OCI-LY7 (cell line): ENCODE results near the gene TNK1. TPM values are rescaled to one million over a fixed set of nuclear protein-coding genes. Genes with fewer than 3 reads are reported as not detected.

Experiments used
- BruUV-seq: library from RNA; stranded (reverse); fragments of 400-500 nt; replicated peaks from 2 replicates; lab custom pipeline; 2021; lab: Mats Ljungman, UMichigan
- CTCF ChIA-PET: fragments of 300-600 bp; sonication (Branson Sonifier 250); formaldehyde crosslinking; loops from one replicate; lab custom pipeline; 2022; ENCODE audit warnings: antibody characterized with exemption; ENCODE audit not compliant: unreplicated experiment; lab: Charles Lee
- POLR2A ChIA-PET: fragments of 300-600 bp; sonication (Branson Sonifier 250); formaldehyde crosslinking; loops from one replicate; lab custom pipeline; 2022; ENCODE audit warnings: antibody characterized with exemption; lab: Charles Lee
- DNase-seq: peaks from one replicate; pipeline ENCODE4 v3.0.0-alpha.2; 2015; ENCODE audit warnings: low spot score
- H2AFZ ChIP-seq: fragments of 200-600 bp; sonication (generic), shearing (Covaris generic); 2 replicates; pipeline ENCODE4 v1.6.1; 2014; ENCODE audit warnings: mild to moderate bottlenecking, antibody characterized with exemption, low read length, moderate library complexity
- H3K27ac ChIP-seq: fragments of 200-600 bp; sonication (generic); 2 replicates; pipeline ENCODE4 v1.5.1; 2014; ENCODE audit warnings: mixed run types, low read depth, mild to moderate bottlenecking, moderate library complexity, low read length, inconsistent platforms; ENCODE audit not compliant: poor library complexity, severe bottlenecking
- H3K36me3 ChIP-seq: fragments of 200-600 bp; sonication (generic); 2 replicates; pipeline ENCODE4 v1.6.1; 2014; ENCODE audit warnings: mild to moderate bottlenecking, antibody characterized with exemption, low read length, moderate library complexity, mixed read lengths; ENCODE audit not compliant: insufficient read depth
- H3K4me1 ChIP-seq: fragments of 200-600 bp; sonication (generic); 2 replicates; pipeline ENCODE4 v1.5.1; 2014; ENCODE audit warnings: mild to moderate bottlenecking, low read length; ENCODE audit not compliant: insufficient read depth, poor library complexity, severe bottlenecking
- H3K4me2 ChIP-seq: fragments of 200-600 bp; sonication (generic); 2 replicates; pipeline ENCODE4 v1.6.1; 2014; ENCODE audit warnings: mild to moderate bottlenecking, low read length
- H3K4me3 ChIP-seq: fragments of 200-600 bp; sonication (generic); 2 replicates; pipeline ENCODE4 v1.5.1; 2014; ENCODE audit warnings: mild to moderate bottlenecking, low read depth, low read length; ENCODE audit not compliant: poor library complexity, severe bottlenecking
- H3K79me2 ChIP-seq: fragments of 200-600 bp; sonication (generic); 2 replicates; pipeline ENCODE4 v1.6.1; 2016; ENCODE audit warnings: low read depth, mild to moderate bottlenecking, low read length, moderate library complexity, mixed read lengths; ENCODE audit not compliant: insufficient read depth
- H3K9me2 ChIP-seq: fragments of 200-600 bp; sonication (generic); 2 replicates; pipeline ENCODE4 v1.6.1; 2016; ENCODE audit warnings: mild to moderate bottlenecking, low read length, mixed read lengths; ENCODE audit not compliant: insufficient read depth
- H3K9me3 ChIP-seq: fragments of 200-600 bp; sonication (generic); 2 replicates; pipeline ENCODE4 v1.6.1; 2014; ENCODE audit warnings: mild to moderate bottlenecking, mixed run types, low read length, mixed read lengths
- H4K20me1 ChIP-seq: fragments of 200-600 bp; sonication (generic); 2 replicates; pipeline ENCODE4 v1.6.1; 2014; ENCODE audit warnings: mild to moderate bottlenecking, antibody characterized with exemption, low read length, moderate library complexity, mixed read lengths; ENCODE audit not compliant: insufficient read depth
- EZH2phosphoT487 ChIP-seq: fragments of 200-600 bp; sonication (generic); IDR thresholded peaks from 2 replicates; pipeline ENCODE4 v1.6.1; 2018; ENCODE audit warnings: low read depth, borderline replicate concordance, mild to moderate bottlenecking, mixed run types, antibody characterized with exemption, low read length, moderate library complexity, mixed read lengths
- intact Hi-C: fragments of 100-400 bp; cut with micrococcal nuclease; formaldehyde crosslinking; loops from one replicate; pipeline ENCODE4 v1.10.0; 2022; ENCODE audit not compliant: unreplicated experiment
- total RNA-seq, 2 experiments: library from RNA; depleted of rRNA in 1 of 2; stranded (reverse); fragments of >200 nt in 1 of 2; shearing (Covaris generic) in 1 of 2; gene quantifications; 2 replicates each; pipeline ENCODE4 v1.2.3, GENCODE V29; 2014 to 2022
- TF ChIP-seq, protein P1 (sequence below): fragments of 200-600 bp; sonication (generic); conservative IDR thresholded peaks from 2 replicates; pipeline ENCODE4 v1.5.1; 2014; ENCODE audit warnings: mild to moderate bottlenecking, antibody characterized with exemption, low read length, moderate library complexity, mixed read lengths

Gene TNK1
- total RNA-seq, 2 experiments from 2014 or later: 5.0 to 6.4 TPM

DNA sequence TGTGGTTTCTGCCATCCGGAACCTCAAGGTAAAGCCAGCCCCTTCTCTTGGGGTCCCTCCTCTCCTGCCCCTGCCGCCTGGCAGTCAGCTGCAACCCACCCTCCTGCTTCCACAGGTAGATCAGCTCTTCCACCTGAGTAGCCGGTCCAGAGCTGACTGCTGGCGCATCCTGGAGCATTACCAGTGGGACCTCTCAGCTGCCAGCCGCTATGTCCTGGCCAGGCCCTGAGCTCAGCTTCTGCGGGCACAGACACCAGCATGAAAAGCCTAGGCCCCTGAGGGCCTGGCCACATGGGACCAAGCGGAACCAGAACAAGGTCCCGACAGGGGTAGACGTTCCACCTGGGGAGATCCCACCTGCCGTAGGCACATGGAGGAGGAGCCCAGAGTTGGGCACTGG lies 8.0 kb downstream of the TNK1 start:
- peaks cover 12% of the 10 kb centered on the region; the same call in 1 of the 2 replicates for H3K36me3 ChIP-seq
- ChIA-PET CTCF (no interaction called here), POLR2A (interaction anchor here (0.5 kb wide), 1 partner anchor 175 kb away, joined by 4 read pairs; no protein-coding TSS in a partner anchor)
- no peak overlapping the region for H3K27ac ChIP-seq
- no peaks in the 10 kb centered on the region for H3K9me3 ChIP-seq
- no peaks in the 10 kb centered on the region for H3K9me2 ChIP-seq
- TF ChIP-seq, protein P1, sequence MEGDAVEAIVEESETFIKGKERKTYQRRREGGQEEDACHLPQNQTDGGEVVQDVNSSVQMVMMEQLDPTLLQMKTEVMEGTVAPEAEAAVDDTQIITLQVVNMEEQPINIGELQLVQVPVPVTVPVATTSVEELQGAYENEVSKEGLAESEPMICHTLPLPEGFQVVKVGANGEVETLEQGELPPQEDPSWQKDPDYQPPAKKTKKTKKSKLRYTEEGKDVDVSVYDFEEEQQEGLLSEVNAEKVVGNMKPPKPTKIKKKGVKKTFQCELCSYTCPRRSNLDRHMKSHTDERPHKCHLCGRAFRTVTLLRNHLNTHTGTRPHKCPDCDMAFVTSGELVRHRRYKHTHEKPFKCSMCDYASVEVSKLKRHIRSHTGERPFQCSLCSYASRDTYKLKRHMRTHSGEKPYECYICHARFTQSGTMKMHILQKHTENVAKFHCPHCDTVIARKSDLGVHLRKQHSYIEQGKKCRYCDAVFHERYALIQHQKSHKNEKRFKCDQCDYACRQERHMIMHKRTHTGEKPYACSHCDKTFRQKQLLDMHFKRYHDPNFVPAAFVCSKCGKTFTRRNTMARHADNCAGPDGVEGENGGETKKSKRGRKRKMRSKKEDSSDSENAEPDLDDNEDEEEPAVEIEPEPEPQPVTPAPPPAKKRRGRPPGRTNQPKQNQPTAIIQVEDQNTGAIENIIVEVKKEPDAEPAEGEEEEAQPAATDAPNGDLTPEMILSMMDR: no peak
- TF ChIP-seq EZH2phosphoT487: no peak
- H2AFZ ChIP-seq: no peak overlapping the region
- DNase-seq: no peak
- peaks cover 17% of the 10 kb centered on the region for H3K4me1 ChIP-seq
- no peaks in the 10 kb centered on the region for H4K20me1 ChIP-seq
- no peaks in the 10 kb centered on the region for H3K79me2 ChIP-seq
- H3K4me3 ChIP-seq: no peak overlapping the region
- H3K4me2 ChIP-seq: no peak overlapping the region
- intact Hi-C loops: no loop called here
- no TSS peak for BruUV-seq

DNA sequence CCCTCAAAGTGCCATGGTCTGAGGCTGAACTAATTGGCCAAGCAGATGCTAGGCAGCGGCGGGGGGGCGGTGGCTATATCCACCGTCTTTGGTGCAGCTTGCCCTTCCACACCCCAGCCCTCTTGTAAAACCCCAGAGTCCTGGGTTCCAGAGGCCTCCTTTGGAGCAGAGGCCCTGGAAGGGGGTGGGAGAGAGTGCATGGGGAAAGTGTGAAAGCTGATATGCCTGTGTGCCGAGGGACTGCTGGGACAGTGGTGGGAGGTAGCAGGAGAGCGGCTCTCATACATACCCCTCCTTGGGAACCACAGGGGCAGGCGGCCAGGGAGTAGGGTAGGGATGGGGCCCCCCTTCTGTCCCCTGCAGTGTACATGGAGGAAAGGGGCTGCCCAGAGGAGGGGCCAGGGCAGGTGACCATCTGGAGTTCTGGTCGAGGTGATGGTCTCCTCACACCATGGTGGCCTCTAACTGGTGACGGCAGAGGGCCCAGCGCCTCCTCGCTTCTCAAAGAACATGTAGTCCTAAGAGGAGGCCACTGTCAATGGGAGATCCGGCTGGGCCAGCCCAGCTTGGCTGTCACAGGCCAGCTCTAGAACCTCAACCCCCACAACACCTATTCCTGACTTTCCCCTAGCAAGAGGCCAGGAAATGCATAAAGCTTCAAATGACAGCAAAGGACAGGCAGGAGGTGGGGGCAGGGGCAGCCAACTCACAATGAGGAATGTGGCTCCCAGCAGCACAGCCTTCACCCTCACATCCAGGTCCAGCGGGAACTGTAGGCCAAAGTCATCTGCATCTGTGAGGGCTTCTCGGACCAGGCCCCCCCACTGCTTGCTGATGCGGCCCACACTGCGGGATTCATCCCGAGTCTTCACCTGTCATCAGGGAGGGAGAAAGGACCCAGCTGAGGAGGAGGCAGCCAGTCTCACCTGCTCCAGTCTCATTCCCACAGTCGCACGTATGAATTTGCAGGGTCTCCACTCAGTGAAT lies 9.3 kb downstream of the TNK1 start:
- Histone ChIP-seq H3K4me1 (peaks cover 9% of the 10 kb centered on the region), H3K27ac (no peak overlapping the region), H2AFZ (no peak overlapping the region), H3K4me3 (no peak overlapping the region), H3K9me3 (no peaks in the 10 kb centered on the region), H3K9me2 (no peaks in the 10 kb centered on the region), H3K79me2 (no peaks in the 10 kb centered on the region), H3K36me3 (peaks cover 12% of the 10 kb centered on the region; the same call in 1 of the 2 replicates), H3K4me2 (no peak overlapping the region), H4K20me1 (no peaks in the 10 kb centered on the region)
- CTCF ChIA-PET: no interaction called here
- BruUV-seq: TSS peak; percentile 77
- TF ChIP-seq, protein P1: no peak
- TF ChIP-seq EZH2phosphoT487: no peak
- intact Hi-C loops: no loop called here
- DNase-seq: no peak
- POLR2A ChIA-PET: interaction anchor here (0.6 kb wide), 1 partner anchor 165 kb away, joined by 4 read pairs; no protein-coding TSS in a partner anchor

- no peak overlapping the region for H3K27ac ChIP-seq
- intact Hi-C loops: no loop called here
- H3K9me3 ChIP-seq: no peaks in the 10 kb centered on the region
- TF ChIP-seq EZH2phosphoT487: no peak
- TF ChIP-seq, protein P1: no peak
- H3K9me2 ChIP-seq: no peaks in the 10 kb centered on the region
- DNase-seq: no peak
- no TSS peak for BruUV-seq
- ChIA-PET POLR2A (no interaction called here), CTCF (no interaction called here)
- H3K4me3 ChIP-seq: no peak overlapping the region
- H3K4me2 ChIP-seq: no peak overlapping the region
- H4K20me1 ChIP-seq: no peaks in the 10 kb centered on the region
- no peaks in the 10 kb centered on the region for H3K79me2 ChIP-seq
- H3K4me1 ChIP-seq: peaks cover 9% of the 10 kb centered on the region
- peaks cover 12% of the 10 kb centered on the region; the same call in 1 of the 2 replicates for H3K36me3 ChIP-seq
- no peak overlapping the region for H2AFZ ChIP-seq
Observed at GRCh38 chr17:7391307-7391706, 10.4 kb downstream of the TNK1 start.
